Activated CD4-positive, CD25-positive, alpha-beta regulatory T cell treated with anti-CD3 and anti-CD28 coated beads, Interleukin-2, amount 50 U/mL, for 72 hours (primary cell): Measurements from ENCODE around the gene TRAPPC8.
A peak's percentile ranks its signal among the peaks of the same experiment; 100 is the strongest.
"Not testable (repeated sequence)": the region's sequence is repeated elsewhere in the genome, so short reads cannot be mapped to it uniquely, and the experiment has no call there.

Source experiments
- DNase-seq: peaks from one replicate; pipeline ENCODE4 v3.0.0; 2021

Gene TRAPPC8

DNA sequence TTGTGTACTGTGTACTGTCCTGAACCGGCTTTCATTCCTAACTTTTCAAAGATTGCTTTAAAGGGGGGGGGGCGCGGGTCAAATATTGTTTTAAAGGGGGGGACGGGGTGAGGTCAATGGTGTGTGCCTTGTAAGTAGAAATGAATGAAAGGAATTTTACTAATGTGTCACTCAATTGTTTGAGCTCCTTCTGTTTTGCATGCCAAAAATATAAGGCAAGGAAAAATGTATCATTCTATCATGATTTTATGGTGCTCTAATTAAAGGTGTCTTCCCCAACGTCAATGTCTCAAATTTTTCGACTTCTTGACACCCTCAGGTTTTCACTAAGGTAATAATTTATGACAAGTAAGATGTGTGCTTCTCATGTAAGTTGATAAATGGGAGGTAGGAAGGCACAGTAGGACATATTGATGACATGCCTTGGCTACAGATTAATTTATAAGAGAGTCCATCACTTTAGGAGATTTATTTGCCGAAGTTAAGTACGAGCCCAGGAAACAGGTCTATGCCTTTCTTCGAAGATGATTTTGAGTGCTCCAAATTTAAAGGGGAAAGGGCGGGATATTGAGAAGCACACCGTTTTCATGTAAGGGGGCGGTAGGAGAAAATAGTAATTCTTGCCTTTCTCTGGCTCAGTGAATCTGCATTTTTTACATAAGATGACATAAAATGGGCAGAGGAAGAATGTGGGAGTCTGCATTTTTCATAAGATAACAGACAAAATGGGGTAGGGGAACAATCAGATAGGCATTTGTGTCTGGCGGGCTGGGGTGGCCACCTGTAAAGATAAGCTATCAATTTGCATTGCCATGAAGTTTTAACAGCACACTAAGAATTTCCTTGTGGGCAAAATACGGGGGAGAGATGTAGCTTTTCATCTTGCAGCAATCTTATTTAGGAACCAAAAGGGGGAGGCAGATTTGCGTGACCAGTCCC is 1.2 kb upstream of the TRAPPC8 start:
- DNase-seq, result no peak

DNA sequence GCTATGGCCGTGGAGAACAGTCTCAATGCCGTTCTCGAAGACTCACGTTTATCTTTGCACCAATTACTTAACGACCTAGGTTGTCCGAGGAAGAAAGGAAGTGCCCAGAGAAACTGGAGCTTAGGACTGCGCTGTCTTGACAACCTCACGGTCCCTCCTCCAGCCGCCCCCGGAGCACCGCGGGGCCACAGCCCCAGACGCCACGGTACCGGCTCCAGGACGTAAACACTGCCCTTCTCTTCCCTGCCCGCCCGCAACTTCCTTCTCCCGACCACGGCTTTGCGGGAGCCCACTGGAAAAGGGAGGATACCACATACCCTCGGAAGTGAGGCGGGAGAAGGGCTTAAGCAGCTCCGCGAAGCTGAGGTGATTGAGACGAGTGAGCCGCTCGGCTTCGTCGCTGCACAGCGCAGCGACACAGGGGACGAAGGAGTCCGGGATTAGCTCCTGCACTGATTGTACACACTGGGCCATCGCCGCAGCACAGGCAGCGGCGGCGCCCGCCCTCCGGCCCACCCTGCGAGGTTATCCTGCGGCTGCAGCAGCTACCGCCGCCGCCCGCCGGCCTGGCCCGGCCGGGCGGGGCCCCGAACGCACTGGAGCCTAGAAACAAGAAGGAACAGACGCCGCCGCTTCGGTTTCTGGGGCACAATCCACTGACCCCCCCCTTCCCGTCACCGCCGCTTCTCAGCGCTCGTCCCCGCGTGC is 483 bp downstream of the TRAPPC8 start:
- DNase-seq, result peak; percentile 51

DNA sequence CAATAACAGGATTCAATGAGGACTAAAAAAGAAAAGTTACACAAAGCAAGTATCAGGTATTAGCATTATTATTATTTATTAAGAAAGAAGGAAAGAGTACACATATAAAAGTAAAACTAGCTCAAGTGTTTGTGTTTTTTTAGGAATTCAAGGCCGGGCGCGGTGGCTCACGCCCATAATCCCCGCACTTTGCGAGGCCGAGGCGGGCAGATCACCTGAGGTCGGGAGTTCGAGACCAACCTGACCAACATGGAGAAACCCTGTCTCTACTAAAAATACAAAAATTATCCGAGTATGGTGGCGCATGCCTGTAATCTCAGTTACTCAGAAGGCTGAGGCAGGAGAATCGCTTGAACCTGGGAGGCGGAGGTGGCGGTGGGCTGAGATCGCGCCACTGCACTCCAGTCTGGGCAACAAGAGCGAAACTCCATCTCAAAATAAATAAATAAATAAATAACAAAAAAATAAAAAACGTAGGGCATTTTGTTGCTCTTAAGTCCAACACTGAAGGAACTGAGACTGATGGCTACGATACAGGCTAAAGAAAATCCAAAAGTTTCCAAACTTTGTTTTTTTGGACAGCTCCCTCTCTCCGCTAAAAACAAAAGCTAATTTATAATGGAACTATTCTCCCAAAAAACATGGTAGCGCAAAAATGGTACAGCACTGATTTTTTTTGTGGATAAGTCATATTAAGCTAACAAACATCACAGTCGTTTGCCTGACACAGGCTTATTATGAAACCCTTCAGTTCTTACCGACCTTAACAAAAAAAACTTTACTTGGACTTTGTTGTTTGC is 1.7 kb downstream of the TRAPPC8 start:
- DNase-seq, result no peak

DNA sequence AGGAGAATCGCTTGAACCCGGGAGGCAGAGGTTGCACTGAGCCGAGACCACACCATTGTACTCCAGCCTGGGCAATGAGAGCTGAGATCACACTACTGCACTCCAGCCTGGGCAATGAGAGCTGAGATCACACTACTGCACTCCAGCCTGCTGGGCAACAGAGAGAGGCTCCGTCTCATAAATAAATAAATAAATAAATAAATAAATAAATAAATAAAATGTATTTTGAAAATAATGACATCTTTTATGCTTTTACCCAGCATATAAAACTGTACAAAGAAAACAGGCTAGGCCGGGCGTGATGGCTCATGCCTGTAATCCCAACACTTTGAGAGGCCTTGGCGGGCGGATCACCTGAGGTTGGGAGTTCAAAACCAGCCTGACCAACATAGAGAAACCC is 8.2 kb downstream of the TRAPPC8 start:
- not testable (repeated sequence) for DNase-seq

DNA sequence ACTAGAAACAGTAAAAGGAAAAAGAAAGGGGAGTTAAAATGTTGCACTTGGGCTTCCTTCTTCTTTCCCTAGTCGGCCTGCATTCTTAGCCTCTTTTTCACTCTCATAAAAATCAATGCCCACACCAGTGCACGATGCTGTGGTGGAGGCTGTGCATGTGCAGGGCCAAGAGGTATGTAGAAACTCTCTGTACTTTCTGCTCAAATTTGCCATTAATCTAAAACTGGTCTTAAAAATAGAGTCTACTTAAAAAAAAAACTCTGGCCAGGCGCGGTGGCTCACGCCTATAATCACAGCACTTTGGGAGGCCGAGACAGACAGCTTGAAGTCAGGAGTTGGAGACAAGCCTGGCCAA is 11.1 kb downstream of the TRAPPC8 start:
- no peak for DNase-seq

DNA sequence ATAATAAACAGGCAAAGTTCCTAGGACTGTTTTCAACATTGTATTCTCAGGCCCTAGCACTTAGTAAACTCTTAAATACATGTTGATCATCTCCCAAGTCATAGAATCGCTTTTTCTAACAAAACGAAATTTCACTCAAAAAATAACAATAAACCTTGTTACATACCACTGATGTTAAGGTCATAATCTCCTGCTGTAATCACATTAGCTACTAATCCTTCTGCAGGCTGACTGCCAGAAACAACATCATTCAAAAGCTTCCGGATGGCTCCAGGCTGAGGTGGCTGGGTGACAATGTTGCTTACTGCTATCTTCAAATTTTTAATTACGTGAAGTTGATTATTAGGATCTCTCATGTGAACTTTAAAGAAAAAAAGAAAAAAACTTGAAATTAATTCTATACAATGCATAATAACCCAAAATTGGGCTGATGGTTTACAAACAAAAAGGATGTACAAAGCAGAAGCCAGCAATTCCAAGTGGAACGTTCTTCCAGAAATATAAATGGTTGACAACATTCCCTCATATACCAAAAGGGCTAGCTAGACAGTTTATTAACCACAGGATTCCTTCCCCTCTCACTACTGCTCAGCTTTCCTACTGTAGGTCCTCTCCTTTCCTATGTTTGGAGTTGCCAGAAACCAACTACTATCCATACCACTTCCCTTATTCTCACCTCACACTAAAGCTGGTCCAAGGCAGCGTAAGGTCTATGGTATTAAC is 11.6 kb downstream of the TRAPPC8 start:
- DNase-seq, result no peak

DNA sequence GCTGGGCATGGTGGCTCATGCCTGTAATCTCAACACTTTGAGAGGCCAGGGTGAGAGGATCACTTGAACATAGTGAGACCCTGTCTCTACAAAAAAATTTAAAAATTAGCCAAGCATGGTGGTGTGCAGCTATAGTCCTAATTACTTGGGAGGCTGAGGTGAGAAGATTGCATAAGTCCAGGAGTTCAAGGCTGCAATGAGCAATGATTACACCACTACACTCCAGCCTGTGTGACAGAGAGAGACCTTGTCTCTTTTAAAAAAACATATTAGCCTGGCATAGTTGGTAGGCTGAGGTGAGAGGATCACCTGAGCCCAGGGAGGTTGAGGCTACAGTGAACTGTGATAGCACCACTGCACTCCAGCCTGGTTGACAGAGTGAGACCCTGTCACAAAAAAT is 13.7 kb downstream of the TRAPPC8 start:
- DNase-seq, result no peak

DNA sequence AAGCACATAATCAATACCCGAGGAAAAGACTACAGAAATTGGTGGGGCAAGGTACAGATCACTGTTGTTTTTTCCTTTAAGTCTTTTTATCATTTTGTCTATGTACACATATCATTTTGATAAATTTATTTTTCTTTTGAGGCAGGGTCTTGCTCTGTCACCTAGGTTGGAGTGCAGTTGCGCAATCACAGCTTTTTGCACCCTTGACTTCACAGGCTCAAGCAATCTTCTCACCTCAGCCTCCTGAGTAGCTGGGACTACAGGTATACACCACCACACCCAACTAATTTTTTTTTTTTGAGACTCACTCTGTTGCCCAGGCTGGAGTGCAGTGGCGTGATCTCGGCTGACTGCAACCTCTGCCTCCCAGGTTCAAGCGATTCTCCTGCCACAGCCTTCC is 15.9 kb downstream of the TRAPPC8 start:
- not testable (repeated sequence) for DNase-seq

DNA sequence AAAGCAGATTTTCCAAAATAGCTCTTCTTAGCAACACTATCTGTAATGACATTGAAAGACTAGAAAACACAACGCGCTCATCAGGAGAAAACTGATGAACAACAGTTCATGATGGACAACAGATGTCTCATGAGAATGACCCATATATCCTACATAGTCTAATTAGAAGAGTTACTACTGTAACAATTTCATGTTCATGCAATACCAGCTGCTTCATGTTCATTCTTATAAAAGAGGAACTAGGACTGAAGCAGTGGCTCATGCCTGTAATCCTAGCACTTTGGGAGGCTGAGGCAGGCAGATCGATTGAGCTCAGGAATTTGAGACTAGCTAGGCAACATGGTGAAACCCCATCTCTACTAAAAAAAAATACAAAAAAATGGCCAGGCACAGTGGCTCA is 22.7 kb downstream of the TRAPPC8 start:
- DNase-seq, result no peak

DNA sequence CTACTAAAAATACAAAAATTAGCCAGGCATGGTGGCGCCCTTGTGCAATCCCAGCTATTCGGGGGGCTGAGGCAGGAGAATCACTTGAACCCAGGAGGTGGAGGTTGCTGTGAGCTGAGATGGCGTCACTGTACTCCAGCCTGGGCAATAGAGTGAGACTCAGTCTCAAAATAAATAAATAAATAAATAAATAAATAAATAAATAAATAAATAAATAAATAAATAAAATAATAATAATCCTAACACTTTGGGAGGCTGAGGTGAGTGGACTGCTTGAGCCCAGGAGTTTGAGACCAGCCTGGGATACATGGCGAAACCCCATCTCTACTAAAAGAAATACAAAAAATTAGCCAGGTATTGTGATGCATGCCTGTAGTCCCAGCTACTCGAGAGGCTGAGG is 23.6 kb downstream of the TRAPPC8 start:
- not testable (repeated sequence) for DNase-seq

DNA sequence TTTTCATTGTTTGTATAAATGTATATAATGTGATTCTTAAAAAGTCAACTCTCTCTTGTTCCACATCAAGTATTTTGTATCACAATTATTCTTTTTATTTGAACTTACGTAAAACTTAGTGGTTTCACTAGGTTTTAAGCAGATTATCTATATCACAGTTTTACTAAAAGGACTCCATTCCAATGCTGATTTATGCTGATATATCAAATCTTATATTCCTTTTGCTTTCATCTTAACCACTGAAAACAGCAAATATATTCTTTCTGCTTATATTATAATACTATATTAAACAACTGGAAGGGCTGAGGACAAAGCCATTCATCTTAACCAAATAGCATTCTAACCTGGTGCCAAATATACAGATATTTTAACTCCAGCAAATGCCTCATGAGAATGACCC is 24.2 kb downstream of the TRAPPC8 start:
- DNase-seq, result no peak

DNA sequence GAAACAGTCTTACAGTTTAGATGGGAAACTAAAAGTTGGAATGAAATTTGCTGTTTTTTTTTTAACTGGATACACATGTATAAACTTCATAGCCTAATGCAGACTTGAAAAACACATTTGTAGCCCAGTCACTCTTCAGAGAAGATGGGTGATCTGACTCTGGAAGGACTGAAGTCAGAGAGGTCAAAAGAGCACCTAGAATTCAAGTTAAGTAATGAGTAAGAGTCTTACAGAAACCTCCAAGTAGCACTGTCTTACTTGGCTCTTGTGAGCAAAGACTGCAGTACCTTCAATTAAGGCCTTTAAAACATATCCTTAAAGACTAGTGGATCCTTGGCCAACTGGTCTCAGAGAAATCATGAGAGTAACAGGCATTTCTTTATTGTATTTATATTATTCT is 41.9 kb downstream of the TRAPPC8 start:
- no peak for DNase-seq

DNA sequence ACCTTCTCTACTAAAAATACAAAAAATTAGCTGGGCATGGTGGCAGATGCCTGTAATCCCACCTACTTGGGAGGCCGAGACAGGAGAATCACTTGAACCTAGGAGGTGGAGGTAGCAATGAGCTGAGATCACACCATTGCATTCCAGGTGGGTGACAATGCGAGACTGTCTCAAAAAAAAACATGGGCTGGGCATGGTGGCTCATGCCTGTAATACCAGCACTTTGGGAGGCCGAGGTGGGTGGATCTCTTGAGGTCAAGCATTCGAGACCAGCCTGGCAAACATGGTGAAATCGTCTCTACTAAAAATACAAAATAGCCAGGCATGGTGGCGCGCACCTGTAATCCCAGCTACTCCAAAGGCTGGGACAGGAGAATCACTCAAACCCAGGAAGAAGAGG is 43.2 kb downstream of the TRAPPC8 start:
- not testable (repeated sequence) for DNase-seq

DNA sequence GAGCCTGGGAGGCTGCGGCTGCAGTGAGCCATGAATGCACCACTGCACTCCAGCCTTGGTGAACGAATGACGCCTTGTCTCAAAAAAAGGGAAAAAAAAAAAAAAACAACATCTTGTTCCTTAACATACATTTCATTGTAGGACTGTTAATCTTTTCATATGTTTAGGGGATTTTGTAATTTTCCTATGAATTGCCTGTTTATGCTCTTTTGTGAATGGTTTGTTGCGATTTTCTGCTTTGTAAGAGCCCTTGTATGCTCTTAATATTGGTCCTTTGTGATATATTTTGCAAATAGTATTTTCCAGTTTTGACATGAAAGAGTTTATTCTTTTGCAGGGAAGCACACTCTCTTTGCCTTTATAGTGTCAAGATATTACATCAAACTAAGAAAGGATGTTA is 50.0 kb downstream of the TRAPPC8 start:
- no peak for DNase-seq

DNA sequence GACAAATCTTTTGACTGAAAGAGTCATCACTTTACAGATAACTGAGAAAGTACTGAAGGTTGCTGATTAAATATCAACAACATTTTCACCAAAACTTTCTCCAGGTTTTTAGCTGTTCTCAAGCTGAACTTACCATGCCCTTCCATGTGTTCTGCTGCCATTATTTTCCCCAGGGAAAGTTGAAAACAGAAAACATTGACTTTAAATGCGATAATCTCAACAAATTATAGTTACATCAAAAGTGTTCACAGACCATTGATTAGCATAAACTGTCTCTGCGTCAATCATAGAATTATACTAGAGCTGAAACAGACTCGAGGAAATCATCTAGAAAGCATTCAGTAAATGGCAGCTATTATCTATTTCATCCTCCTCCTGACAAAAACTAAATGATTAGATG is 51.4 kb downstream of the TRAPPC8 start:
- DNase-seq, result no peak

DNA sequence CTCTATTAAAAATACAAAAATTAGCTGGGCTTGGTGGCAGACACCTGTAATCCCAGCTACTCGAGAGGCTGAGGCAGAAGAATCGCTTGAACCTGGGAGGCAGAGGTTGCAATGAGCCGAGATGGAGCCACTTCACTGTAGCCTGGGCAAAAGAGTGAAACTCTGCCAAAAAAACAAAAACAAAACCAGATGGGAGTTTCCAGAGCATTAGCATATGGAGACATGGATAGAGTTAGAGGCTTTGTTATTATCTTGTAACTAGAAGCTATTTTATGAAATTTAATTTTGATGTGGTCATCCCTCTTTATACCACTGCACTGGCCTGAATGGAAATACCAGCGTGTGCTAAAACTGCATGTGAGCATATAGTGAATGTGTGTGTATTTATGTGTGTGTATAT is 58.9 kb downstream of the TRAPPC8 start:
- DNase-seq, result no peak

DNA sequence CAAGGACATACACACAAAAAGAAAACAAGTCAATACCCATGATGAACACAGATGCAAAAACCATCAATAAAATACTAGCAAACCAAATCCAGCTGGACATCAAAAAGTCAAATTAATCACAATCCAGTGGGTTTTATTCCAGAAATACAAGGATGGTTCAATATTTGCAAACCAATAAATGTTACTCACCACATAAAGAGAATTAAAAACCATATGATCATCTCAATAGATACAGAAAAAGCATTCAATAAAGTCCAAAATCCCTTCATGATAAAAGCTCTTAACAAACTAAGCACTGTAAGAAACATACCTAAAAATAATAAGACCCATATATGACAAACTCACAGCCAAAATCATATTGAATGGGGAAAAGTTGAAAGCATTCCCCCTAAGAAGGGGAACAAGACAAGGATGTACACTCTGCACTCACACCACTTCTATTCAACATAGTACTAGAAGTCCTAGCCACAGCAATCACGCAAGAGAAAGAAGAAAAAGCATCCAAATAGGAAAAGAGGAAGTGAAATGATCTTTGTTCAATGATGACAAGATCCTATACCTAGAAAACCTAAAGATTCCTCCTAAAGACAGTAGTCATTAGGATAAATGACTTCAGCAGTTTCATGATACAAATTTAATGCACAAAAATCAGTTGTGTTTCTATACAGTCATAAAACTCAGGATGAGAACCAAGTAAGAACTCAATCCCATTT is 62.6 kb downstream of the TRAPPC8 start:
- no peak for DNase-seq

DNA sequence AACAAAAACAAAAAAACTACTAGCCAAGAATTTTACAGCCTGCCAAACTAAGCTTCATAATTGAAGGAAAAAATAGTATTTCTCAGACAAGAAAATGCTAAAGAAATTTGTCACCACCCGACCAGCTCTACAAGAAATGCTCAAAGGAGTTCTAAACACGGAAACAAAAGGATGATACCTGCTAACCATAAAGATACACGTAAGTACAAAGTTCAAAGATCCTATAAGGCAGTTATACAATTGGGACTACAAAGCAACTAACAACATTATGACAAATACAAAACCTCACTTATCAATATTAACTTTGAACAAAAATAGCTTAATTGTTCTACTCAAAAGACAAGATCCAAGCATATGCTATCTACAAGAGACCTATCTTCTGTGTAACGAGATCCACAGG is 64.6 kb downstream of the TRAPPC8 start:
- no peak for DNase-seq

DNA sequence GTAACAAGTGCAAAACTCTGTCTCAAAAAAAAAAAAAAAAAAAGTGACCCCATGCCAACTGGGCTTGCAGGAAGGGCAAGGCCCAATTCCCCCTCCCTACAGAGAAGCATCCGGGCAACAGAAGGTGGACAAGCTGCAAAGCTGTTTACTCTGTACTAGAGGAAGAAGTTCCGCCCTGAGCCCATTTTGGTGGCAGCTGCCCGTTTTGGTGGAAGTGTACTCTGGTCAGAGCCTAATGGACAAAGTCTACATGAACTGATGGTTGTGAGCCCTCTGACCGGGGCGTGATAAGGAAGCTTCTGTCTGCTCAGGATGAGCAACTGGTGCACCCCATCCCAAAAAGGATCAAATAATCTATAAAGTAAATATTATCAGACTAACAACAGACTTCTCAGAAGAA is 65.0 kb downstream of the TRAPPC8 start:
- no peak for DNase-seq

DNA sequence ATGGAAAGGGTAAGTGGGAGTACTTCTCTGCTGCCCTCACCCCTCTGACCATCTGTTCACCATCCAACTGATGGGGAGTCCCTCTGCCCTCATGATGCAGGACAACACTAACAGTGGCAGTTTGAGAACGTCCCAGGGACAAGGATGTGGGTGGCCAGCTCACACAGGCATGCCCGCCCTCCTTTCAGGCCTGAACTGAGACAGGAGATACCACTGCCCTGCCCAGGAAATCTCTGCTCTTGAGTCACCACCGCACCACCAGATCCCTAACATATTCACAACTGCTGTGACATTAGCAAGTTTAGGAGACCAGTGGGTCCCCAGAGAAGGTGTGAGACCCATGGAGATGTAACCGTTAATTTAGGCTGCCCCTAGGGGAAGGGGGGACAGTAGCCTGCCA is 66.2 kb downstream of the TRAPPC8 start:
- no peak for DNase-seq

DNA sequence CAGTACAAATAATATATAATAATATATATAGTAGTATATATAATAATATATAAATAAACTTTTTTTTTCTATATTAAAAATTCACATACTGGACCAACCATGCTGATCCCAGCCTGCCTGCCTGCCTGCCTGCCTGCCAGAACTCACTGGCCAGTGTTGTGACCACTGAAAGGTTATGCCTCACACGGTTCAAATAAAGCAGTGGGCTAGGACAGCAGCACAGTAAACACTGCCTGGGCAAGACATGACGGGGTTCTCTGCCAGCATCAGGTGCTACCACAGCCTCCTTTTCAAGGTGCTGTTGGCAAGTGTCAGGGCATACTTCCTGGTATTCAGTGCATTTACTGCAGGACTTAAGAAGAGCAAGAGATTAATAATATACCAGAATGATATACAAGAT is 67.6 kb downstream of the TRAPPC8 start:
- no peak for DNase-seq

DNA sequence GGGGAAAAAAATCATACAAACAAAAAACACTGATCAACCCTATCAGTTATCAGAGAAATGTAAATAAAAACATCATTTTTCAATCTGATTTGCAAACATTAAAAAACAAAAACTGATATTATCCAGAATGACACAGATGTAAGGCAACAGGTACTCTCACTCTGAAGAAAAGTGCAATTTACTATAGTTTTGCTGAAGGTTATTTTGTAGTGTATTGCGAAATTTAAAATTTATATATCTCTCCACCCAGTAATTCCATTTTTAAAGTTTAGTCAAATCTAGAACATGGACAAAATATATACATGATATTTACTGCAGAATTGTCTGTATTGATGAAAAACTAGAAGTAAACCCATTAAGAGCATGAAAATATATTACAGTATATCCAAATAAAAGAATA is 79.8 kb downstream of the TRAPPC8 start:
- no peak for DNase-seq
